Measurements from ENCODE around the gene LRRC46.

LRRC46 gene

DNA sequence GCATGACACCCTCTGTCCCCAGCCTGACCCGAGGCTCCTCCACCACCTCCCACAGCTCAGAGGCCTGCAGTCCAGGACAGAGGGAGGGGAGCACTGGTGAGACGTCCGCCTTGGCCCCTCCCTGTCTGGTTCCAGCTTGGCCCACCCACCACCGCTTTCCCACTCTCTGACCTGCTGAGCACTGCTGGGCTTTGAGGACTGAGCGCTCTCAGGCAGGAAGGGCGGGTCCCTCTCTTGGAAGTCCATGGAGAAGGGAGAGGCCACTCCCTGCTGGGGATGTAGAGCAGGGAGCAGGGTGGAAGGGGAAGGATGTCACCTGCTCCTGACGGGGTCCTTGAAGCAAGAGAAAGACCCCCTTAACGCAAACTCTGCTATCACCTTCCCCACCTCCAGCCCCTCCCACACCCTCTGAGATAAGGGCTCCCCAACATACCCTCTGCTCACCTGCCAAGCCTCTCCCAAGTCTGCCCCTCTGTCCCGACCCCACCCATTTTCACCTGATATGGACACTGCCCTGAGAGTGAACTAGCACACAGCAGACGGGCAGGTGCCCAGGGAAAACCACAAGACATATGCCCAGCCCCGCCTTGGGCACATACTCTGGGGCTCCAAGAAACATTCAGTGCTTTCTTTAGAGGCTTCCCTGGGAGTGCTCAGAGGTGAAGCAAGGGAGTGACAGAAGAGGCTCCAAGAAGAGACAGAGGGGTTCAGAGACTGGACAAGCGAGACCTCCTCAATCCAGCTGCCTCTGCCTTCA is 11.3 kb upstream of the LRRC46 start:
- peaks cover 4% of the 10 kb centered on the region for H3K4me1 ChIP-seq (ENCODE audit: insufficient read depth, low read length)
- peaks cover 19% of the 10 kb centered on the region for H3K36me3 ChIP-seq (ENCODE audit: insufficient read depth, low read length)
- WGBS, result 83% methylated on average over 12 of the region's 12 CpGs
- no peak overlapping the region for H3K9ac ChIP-seq (ENCODE audit: low read depth, low read length)
- H3K4me3 ChIP-seq (ENCODE audit: low read length), result peak overlapping the region; percentile 83
- no peak overlapping the region for H3K27ac ChIP-seq (ENCODE audit: low read depth, low read length)
- no peaks in the 10 kb centered on the region for H3K27me3 ChIP-seq (ENCODE audit: insufficient read depth, low read length)
- no peaks in the 10 kb centered on the region for H3K9me3 ChIP-seq (ENCODE audit: insufficient read depth, low read depth, low read length)

DNA sequence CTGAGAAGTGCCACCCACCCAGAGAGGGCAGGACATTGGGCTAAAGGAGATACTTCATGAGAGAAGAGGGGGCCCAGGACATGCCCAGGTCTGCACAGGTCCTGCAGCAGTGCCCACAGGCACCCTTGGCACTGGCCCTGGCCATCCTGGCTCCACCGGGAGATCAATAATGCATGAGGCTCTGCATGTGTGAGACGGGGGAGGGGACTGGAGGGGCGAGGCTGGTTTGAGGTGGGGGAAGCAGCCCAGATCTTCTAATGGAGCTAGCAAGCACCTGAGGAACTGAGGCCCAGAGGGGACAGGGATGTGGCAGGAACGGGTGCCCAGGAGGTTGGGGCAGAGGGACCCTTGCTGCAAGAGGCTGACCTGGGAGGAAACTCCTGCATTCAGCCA is 10.4 kb upstream of the LRRC46 start:
- 14% methylated on average over 4 of the region's 4 CpGs for WGBS
- no peaks in the 10 kb centered on the region for H3K27me3 ChIP-seq (ENCODE audit: insufficient read depth, low read length)
- H3K4me1 ChIP-seq (ENCODE audit: insufficient read depth, low read length), result peaks cover 4% of the 10 kb centered on the region
- H3K9ac ChIP-seq (ENCODE audit: low read depth, low read length), result peak overlapping the region; percentile 66
- peaks cover 25% of the 10 kb centered on the region for H3K36me3 ChIP-seq (ENCODE audit: insufficient read depth, low read length)
- no peak overlapping the region for H3K27ac ChIP-seq (ENCODE audit: low read depth, low read length)
- H3K9me3 ChIP-seq (ENCODE audit: insufficient read depth, low read depth, low read length), result no peaks in the 10 kb centered on the region
- peak overlapping the region; percentile 83 for H3K4me3 ChIP-seq (ENCODE audit: low read length)

DNA sequence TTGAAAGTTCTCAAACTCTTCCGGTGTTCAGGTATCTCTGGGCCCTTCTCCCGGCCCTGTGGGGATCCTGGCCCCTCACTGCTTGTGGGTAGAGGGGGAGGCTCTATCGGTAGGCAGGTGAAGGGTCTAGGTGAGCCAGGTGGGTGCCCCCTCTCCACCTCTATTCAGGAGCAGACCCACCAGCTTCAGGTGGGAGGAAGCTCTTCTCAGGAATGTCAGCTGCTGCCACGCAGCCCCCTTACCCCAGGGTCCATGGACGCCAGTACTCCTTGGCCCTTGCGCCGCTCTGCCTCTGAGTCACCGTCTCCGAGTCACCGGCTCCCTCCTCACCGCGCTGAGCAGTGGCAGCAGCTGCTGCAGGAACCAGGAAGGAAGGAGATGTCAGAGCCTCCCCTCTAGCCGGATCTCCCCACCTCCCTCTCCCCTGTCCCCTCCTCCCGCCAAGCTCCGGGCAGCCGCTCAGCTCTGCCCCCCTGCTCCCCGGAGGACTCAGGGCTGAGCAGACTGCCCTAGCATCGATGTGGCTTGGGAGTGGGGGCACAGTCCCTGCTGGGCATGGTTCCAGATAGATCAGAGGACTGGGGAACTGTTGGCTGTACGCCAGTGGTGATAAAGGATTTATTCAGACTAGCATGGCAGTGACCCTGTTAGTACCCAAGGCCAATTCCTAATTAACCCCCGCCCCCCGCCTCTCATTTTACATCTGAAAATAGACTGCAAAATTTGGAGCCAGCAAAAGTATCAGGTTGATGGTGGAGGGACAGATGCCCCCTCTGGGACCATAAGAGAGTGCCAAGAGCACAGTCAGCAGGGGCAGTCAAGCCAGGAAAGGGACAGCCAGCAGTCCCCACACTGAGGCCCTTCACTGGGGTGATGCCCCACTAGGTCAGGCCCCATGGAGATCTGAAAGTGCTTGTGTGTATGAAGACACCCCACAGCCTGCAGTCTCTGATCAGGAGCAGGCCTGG is 9.8 kb upstream of the LRRC46 start, which contains the start of gene OSBPL7:
TSS of gene OSBPL7 (minus strand) at position 371 of the 968 bp plus-strand sequence. CDS start 1,516 bp downstream, outside the sequence.
- Histone ChIP-seq H3K9me3 (ENCODE audit: insufficient read depth, low read depth, low read length) (no peaks in the 10 kb centered on the region), H3K27ac (ENCODE audit: low read depth, low read length) (no peak within 1 kb of the TSS), H3K4me3 (ENCODE audit: low read length) (peak within 1 kb of the TSS; percentile 83), H3K27me3 (ENCODE audit: insufficient read depth, low read length) (no peaks in the 10 kb centered on the region), H3K36me3 (ENCODE audit: insufficient read depth, low read length) (peaks cover 32% of the 10 kb centered on the region), H3K9ac (ENCODE audit: low read depth, low read length) (peak within 1 kb of the TSS; percentile 66), H3K4me1 (ENCODE audit: insufficient read depth, low read length) (peaks cover 4% of the 10 kb centered on the region)
- 5% methylated on average over 16 of the region's 21 CpGs for WGBS

DNA sequence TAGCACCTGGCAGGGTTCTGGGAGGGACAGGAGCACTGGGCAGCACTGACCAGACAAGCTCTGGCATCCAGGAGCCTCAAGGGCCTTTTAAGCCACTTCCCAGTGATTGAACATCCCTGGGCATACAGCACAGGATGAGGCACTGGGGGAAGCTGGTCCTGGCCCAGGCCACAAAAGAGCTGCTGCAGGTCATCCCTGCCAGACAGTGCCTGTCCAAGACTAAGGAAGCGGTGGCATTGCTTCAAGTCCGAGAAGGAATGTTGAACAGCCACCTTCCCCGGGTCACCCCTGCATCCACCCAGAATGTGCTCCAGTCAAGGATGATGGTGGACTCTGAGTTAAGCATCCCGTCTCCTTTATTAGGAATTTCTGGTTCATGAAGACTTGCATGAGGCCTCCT is 8.7 kb upstream of the LRRC46 start:
- 92% methylated on average over 4 of the region's 4 CpGs for WGBS
- Histone ChIP-seq H3K9me3 (ENCODE audit: insufficient read depth, low read depth, low read length) (no peaks in the 10 kb centered on the region), H3K27me3 (ENCODE audit: insufficient read depth, low read length) (no peaks in the 10 kb centered on the region), H3K4me1 (ENCODE audit: insufficient read depth, low read length) (peaks cover 4% of the 10 kb centered on the region), H3K9ac (ENCODE audit: low read depth, low read length) (no peak overlapping the region), H3K36me3 (ENCODE audit: insufficient read depth, low read length) (peaks cover 35% of the 10 kb centered on the region), H3K4me3 (ENCODE audit: low read length) (no peak overlapping the region), H3K27ac (ENCODE audit: low read depth, low read length) (no peak overlapping the region)

DNA sequence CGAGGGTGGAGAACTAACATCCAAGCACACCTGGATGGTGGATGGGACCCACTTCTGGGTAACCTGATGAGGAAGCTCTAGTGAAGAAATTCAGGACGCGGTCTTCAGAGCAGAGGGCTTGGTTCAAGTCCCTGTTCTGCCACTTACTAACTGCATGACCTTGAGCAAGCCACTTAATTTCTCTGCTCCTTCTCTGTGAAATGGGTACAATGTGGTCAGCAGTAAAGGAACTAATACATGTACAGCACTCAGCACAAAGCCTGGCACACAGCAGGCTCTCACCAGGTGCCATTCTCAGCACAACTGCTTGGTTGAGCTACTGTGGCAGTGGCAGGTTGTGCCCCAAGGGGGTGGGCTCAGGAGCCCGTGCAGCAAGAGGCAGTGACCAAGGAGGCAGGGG is 8.0 kb upstream of the LRRC46 start:
- no peak overlapping the region for H3K27ac ChIP-seq (ENCODE audit: low read depth, low read length)
- no peak overlapping the region for H3K4me3 ChIP-seq (ENCODE audit: low read length)
- H3K9me3 ChIP-seq (ENCODE audit: insufficient read depth, low read depth, low read length), result no peaks in the 10 kb centered on the region
- peaks cover 41% of the 10 kb centered on the region for H3K36me3 ChIP-seq (ENCODE audit: insufficient read depth, low read length)
- peaks cover 4% of the 10 kb centered on the region for H3K4me1 ChIP-seq (ENCODE audit: insufficient read depth, low read length)
- H3K27me3 ChIP-seq (ENCODE audit: insufficient read depth, low read length), result no peaks in the 10 kb centered on the region
- H3K9ac ChIP-seq (ENCODE audit: low read depth, low read length), result no peak overlapping the region
- 95% methylated on average over 4 of the region's 4 CpGs for WGBS

DNA sequence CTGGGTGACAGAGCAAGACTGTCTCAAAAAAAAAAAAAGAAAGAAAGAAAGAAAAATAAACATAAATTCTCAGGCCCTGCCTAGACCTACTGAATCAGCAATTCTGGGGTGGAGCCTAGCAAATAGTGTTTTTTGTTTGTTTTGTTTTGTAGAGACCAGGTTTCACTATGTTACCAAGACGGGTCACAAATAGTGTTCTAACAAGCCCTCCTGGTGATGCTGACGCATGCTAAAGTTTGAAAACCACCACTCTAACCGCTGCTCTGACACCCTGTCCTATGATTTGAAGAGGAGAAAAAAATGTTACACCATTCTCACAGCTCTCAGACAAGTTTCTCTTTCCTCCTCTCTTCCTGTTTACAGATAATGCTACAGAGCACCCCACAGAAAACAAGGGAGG is 1.6 kb upstream of the LRRC46 start:
- no peaks in the 10 kb centered on the region for H3K4me1 ChIP-seq (ENCODE audit: insufficient read depth, low read length)
- H3K27me3 ChIP-seq (ENCODE audit: insufficient read depth, low read length), result no peaks in the 10 kb centered on the region
- no peak overlapping the region for H3K9ac ChIP-seq (ENCODE audit: low read depth, low read length)
- peaks cover 29% of the 10 kb centered on the region for H3K36me3 ChIP-seq (ENCODE audit: insufficient read depth, low read length)
- no peaks in the 10 kb centered on the region for H3K9me3 ChIP-seq (ENCODE audit: insufficient read depth, low read depth, low read length)
- whole genome bisulfite sequencing, result 97% methylated on average over 3 of the region's 3 CpGs
- peak overlapping the region; percentile 96; the same call in 1 of the 2 replicates for H3K4me3 ChIP-seq (ENCODE audit: low read length)
- no peak overlapping the region for H3K27ac ChIP-seq (ENCODE audit: low read depth, low read length)

DNA sequence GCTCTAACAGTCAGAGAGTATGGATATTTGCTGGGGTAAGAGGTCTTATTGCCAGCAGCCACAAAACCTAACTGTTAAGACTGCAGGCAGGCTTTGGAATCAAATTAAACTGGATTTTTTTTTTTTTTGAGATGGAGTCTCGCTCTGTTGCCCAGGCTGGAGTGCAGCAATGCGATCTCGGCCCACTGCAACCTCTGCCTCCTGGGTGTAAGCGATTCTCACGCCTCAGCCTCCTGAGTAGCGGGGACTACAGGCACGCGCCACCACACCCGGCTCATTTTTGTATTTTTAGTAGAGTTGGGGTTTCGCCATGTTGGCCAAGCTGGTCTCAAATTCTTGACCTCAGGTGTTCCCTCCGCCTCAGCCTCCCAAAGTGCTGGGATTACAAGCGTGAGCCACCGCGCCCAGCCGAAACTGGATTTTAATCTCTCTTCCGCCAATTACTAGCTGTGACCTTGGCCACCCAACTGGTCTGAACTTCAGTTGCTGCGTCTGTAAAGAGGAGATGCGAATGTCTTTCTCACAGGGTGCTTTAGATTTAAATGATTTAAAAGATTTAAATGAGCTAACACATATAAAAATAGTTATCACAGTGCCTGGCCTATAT is 971 bp upstream of the LRRC46 start:
- H3K27ac ChIP-seq (ENCODE audit: low read depth, low read length), result peak overlapping the region; percentile 67; the same call in 1 of the 2 replicates
- peaks cover 25% of the 10 kb centered on the region for H3K36me3 ChIP-seq (ENCODE audit: insufficient read depth, low read length)
- no peaks in the 10 kb centered on the region for H3K27me3 ChIP-seq (ENCODE audit: insufficient read depth, low read length)
- H3K4me3 ChIP-seq (ENCODE audit: low read length), result peak overlapping the region; percentile 96
- WGBS, result 88% methylated on average over 18 of the region's 18 CpGs
- peak overlapping the region; percentile 89 for H3K9ac ChIP-seq (ENCODE audit: low read depth, low read length)
- no peaks in the 10 kb centered on the region for H3K9me3 ChIP-seq (ENCODE audit: insufficient read depth, low read depth, low read length)
- no peaks in the 10 kb centered on the region for H3K4me1 ChIP-seq (ENCODE audit: insufficient read depth, low read length)

DNA sequence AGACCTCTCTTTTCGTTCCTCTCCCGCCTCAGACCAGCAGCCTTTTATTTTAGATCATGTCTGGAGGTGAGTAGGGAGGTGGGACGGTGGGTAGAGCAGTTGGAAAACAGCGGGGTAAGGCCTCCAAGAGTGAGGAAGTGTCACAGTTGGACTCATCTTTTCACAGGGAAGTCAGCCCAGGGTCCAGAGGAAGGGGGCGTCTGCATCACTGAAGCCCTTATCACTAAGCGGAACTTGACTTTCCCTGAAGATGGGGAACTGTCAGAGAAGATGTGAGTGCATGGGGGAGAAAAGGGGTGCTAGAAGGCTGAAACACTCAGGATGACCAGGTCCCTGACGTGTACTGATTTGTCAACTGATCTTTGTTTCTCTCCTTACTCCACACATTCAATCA is 461 bp downstream of the LRRC46 start:
- 21% methylated on average over 7 of the region's 7 CpGs for WGBS
- peak overlapping the region; percentile 96 for H3K4me3 ChIP-seq (ENCODE audit: low read length)
- H3K27ac ChIP-seq (ENCODE audit: low read depth, low read length), result no peak overlapping the region
- no peaks in the 10 kb centered on the region for H3K27me3 ChIP-seq (ENCODE audit: insufficient read depth, low read length)
- H3K9ac ChIP-seq (ENCODE audit: low read depth, low read length), result no peak overlapping the region
- peaks cover 21% of the 10 kb centered on the region for H3K36me3 ChIP-seq (ENCODE audit: insufficient read depth, low read length)
- no peaks in the 10 kb centered on the region for H3K9me3 ChIP-seq (ENCODE audit: insufficient read depth, low read depth, low read length)
- no peaks in the 10 kb centered on the region for H3K4me1 ChIP-seq (ENCODE audit: insufficient read depth, low read length)

DNA sequence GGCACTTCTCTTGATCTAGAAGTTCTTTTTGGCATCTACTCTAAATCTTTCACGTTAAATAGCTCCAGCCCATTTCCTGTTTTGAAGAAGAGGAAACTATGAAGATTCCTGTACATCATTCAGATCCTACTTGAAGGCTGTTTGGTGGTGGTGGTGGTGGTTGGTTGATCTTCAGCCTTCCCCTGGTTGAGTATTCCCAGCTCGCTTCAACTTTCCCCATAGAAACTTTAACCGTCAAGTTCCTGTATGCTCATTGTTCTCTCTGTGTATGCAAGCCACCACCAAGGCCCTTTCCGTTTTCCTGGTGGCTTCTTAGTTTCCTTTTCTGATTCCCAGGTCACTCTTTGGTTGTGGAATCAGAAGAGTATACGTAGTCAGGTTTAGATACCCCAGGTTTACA is 3.3 kb downstream of the LRRC46 start:
- H3K36me3 ChIP-seq (ENCODE audit: insufficient read depth, low read length), result peaks cover 15% of the 10 kb centered on the region
- no peak overlapping the region for H3K27ac ChIP-seq (ENCODE audit: low read depth, low read length)
- no peaks in the 10 kb centered on the region for H3K27me3 ChIP-seq (ENCODE audit: insufficient read depth, low read length)
- H3K4me3 ChIP-seq (ENCODE audit: low read length), result no peak overlapping the region
- 96% methylated on average over 4 of the region's 5 CpGs for WGBS
- no peak overlapping the region for H3K9ac ChIP-seq (ENCODE audit: low read depth, low read length)
- H3K4me1 ChIP-seq (ENCODE audit: insufficient read depth, low read length), result no peaks in the 10 kb centered on the region
- H3K9me3 ChIP-seq (ENCODE audit: insufficient read depth, low read depth, low read length), result no peaks in the 10 kb centered on the region

DNA sequence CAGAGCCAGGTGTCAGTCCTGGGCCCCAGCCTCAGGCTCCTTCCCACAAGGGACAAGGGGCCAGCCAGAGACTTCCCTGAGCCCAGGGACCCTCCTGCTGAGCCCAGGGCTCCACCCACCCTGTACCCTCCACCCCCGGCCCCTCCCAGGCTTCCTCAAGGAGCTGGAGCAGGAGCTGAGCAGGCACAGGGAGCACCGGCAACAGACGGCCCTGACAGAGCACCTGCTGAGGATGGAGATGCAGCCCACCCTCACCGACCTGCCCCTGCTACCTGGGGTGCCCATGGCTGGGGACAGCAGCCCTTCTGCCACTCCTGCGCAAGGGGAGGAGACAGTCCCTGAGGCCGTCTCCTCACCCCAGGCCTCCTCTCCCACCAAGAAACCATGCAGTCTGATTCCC is 5.1 kb downstream of the LRRC46 start:
- no peak overlapping the region for H3K9ac ChIP-seq (ENCODE audit: low read depth, low read length)
- no peaks in the 10 kb centered on the region for H3K27me3 ChIP-seq (ENCODE audit: insufficient read depth, low read length)
- no peaks in the 10 kb centered on the region for H3K9me3 ChIP-seq (ENCODE audit: insufficient read depth, low read depth, low read length)
- H3K36me3 ChIP-seq (ENCODE audit: insufficient read depth, low read length), result peaks cover 15% of the 10 kb centered on the region
- H3K4me1 ChIP-seq (ENCODE audit: insufficient read depth, low read length), result no peaks in the 10 kb centered on the region
- H3K4me3 ChIP-seq (ENCODE audit: low read length), result no peak overlapping the region
- 75% methylated on average over 6 of the region's 6 CpGs for WGBS
- no peak overlapping the region for H3K27ac ChIP-seq (ENCODE audit: low read depth, low read length)
